GM12878 (cell line): ENCODE data around the gene SIX1. TPM values are rescaled to one million over a fixed set of nuclear protein-coding genes. Genes with fewer than 3 reads are reported as not detected.

Source experiments
- ATAC-seq: fragments of 200-7000 bp; cut with Tn5 transposase; 3 replicates; pipeline ENCODE4 v1.9.1; 2020; ENCODE audit warnings: mild to moderate bottlenecking, moderate library complexity
- Bru-seq: library from RNA; stranded (reverse); fragments of 400-500 nt; gene quantifications from one replicate; lab custom pipeline; 2021; lab: Mats Ljungman, UMichigan
- BruChase-seq, 2 experiments: library from RNA; stranded (reverse); fragments of 400-500 nt; gene quantifications; one replicate each; lab custom pipeline; 2021; lab: Mats Ljungman, UMichigan
- BruUV-seq: library from RNA; stranded (reverse); fragments of 400-500 nt; replicated peaks from 2 replicates; lab custom pipeline; 2021; lab: Mats Ljungman, UMichigan
- CTCF ChIA-PET: fragments of 300-600 bp; sonication (Branson Sonifier 250); formaldehyde crosslinking; extraction: SDS; loops from one replicate; lab custom pipeline; 2021; ENCODE audit warnings: inconsistent platforms; lab: Yijun Ruan, JAX
- POLR2A ChIA-PET: fragments of 350-600 bp; formaldehyde crosslinking; extraction: SDS; loops from one replicate; lab custom pipeline; 2021; ENCODE audit warnings: inconsistent platforms; lab: Charles Lee
- RAD21 ChIA-PET: fragments of 300-600 bp; sonication (Branson Sonifier 250); formaldehyde crosslinking; loops from one replicate; lab custom pipeline; 2023; ENCODE audit warnings: antibody characterized with exemption; ENCODE audit not compliant: unreplicated experiment; lab: Charles Lee
- SMC1A ChIA-PET: fragments of 300-600 bp; sonication (Branson Sonifier 250); formaldehyde crosslinking; loops from one replicate; lab custom pipeline; 2023; ENCODE audit not compliant: unreplicated experiment, uncharacterized antibody; lab: Charles Lee
- DNase-seq: peaks from one replicate; pipeline ENCODE4 v3.0.0-alpha.2; 2011; ENCODE audit warnings: low read depth, low spot score
- FAIRE-seq: peaks from 3 replicates; lab custom pipeline; 2011; peaks lifted over from hg19 to GRCh38; lab: Jason Lieb, UNC
- H2AFZ ChIP-seq: 2 replicates; pipeline ENCODE4 v1.6.0; 2011; ENCODE audit warnings: low read depth, low read length, control low read depth; ENCODE audit not compliant: control insufficient read depth
- H3K27ac ChIP-seq: 2 replicates; pipeline ENCODE4 v1.5.1; 2011; ENCODE audit warnings: control low read depth; ENCODE audit not compliant: control insufficient read depth, insufficient read depth
- H3K27me3 ChIP-seq, 2 experiments: replicated peaks in 1 of 2; 2 replicates each; pipeline versions ENCODE4 v1.6.0 to v1.6.1; 2011; ENCODE audit warnings: low read length in 1 of 2; ENCODE audit not compliant: control insufficient read depth in 2 of 2, insufficient read depth in 2 of 2
- H3K36me3 ChIP-seq, 2 experiments: 2 replicates each; pipeline ENCODE4 v1.5.1; 2011; ENCODE audit warnings: low read length in 1 of 2; ENCODE audit not compliant: control insufficient read depth in 2 of 2, insufficient read depth in 2 of 2
- H3K4me1 ChIP-seq: 2 replicates; pipeline ENCODE4 v1.6.1; 2011; ENCODE audit warnings: mild to moderate bottlenecking, low read length, moderate library complexity, mixed read lengths; ENCODE audit not compliant: control insufficient read depth, insufficient read depth
- H3K4me2 ChIP-seq: 2 replicates; pipeline ENCODE4 v1.6.0; 2011; ENCODE audit warnings: control low read depth; ENCODE audit not compliant: control insufficient read depth, insufficient read depth
- H3K4me3 ChIP-seq: fragments of 200-600 bp; sonication (generic); 2 replicates; pipeline ENCODE4 v1.5.1; 2016
- H3K79me2 ChIP-seq: 2 replicates; pipeline ENCODE4 v1.6.0; 2011; ENCODE audit warnings: low read length; ENCODE audit not compliant: control insufficient read depth, insufficient read depth
- H3K9ac ChIP-seq: 2 replicates; pipeline ENCODE4 v1.8.0; 2011; ENCODE audit warnings: low read length, control low read depth, mixed read lengths; ENCODE audit not compliant: control insufficient read depth, insufficient read depth
- H3K9me3 ChIP-seq: replicated peaks from 3 replicates; pipeline ENCODE4 v1.5.1; 2011; ENCODE audit warnings: mild to moderate bottlenecking, low read length; ENCODE audit not compliant: control insufficient read depth, insufficient read depth
- H4K20me1 ChIP-seq: 2 replicates; pipeline ENCODE4 v1.6.0; 2011; ENCODE audit not compliant: control insufficient read depth, insufficient read depth
- GABPA ChIP-seq: IDR thresholded peaks from 2 replicates; pipeline ENCODE4 v1.6.1; 2014; ENCODE audit warnings: antibody characterized with exemption, low read depth, mild to moderate bottlenecking, inconsistent platforms
- HDAC6 ChIP-seq: fragments of 200-600 bp; sonication (generic); IDR thresholded peaks from one replicate; pipeline ENCODE4 v1.8.0; 2017; ENCODE audit warnings: antibody characterized with exemption; ENCODE audit not compliant: unreplicated experiment
- KAT2A ChIP-seq: conservative IDR thresholded peaks from 2 replicates; pipeline ENCODE4 v1.6.1; 2011; ENCODE audit warnings: low read depth, low read length; ENCODE audit not compliant: control insufficient read depth
- NFYB ChIP-seq: IDR thresholded peaks from 2 replicates; pipeline ENCODE4 v1.6.1; 2011; ENCODE audit warnings: low read depth, mild to moderate bottlenecking, low read length, improper control_type of control experiment, moderate library complexity; ENCODE audit not compliant: insufficient read depth
- PAX8 ChIP-seq: fragments of 450-650 bp; IDR thresholded peaks from 2 replicates; pipeline ENCODE4 v1.6.1; 2017; ENCODE audit warnings: mild to moderate bottlenecking, moderate library complexity
- ZNF24 ChIP-seq: fragments of 450-650 bp; IDR thresholded peaks from 2 replicates; pipeline ENCODE4 v1.6.1; 2017; ENCODE audit warnings: antibody characterized with exemption, mild to moderate bottlenecking
- WGBS: methylation state at CpG from one replicate; pipeline ENCODE4 v1.1.6; 2016; ENCODE audit warnings: low lambda C conversion rate; ENCODE audit not compliant: insufficient replicate concordance, insufficient coverage; ENCODE audit errors: missing lambda C conversion rate; 5-methylcytosine and 5-hydroxymethylcytosine counted together
- in situ Hi-C: fragments of 300-500 bp; cut with MboI; formaldehyde crosslinking; loops from 9 replicates; pipeline ENCODE4 v1.14.3; 2018; ENCODE audit warnings: mixed read lengths
- intact Hi-C: fragments of 100-400 bp; cut with micrococcal nuclease; formaldehyde crosslinking; loops from one replicate; pipeline ENCODE4 v1.14.2; 2022; ENCODE audit not compliant: unreplicated experiment
- long read RNA-seq, 2 experiments: library from polyadenylated mRNA; unstranded; transcript quantifications; one replicate each; pipeline ENCODE4 v2.0.0, GENCODE V29; 2019 to 2020
- polyA minus RNA-seq, 3 experiments: library from RNA; depleted of rRNA, polyadenylated mRNA; stranded (reverse); fragments of >200 nt; gene quantifications; 2 replicates each; pipeline ENCODE4 v1.2.3, GENCODE V29; 2011
- polyA plus RNA-seq, 11 experiments: library from polyadenylated mRNA; depleted of rRNA in 4 of 11; unstranded in 6 of 11; stranded (reverse) in 5 of 11; fragments of >200 nt; fragmentation: Nextera tagmentation in 4 of 11; fragmentation: Illumina TruSeq in 1 of 11; extraction: Ambion mirVana in 4 of 11; extraction: Trizol in 1 of 11; gene quantifications; 1 replicate in 1 of 11; 2 replicates in 10 of 11; pipeline versions ENCODE4 v1.2.1 to v1.2.3, GENCODE V29; 2011 to 2016; ENCODE audit warnings: inconsistent platforms in 2 of 11, missing spikeins in 2 of 11, low read depth in 1 of 11
- total RNA-seq, 4 experiments: library from RNA; depleted of rRNA in 3 of 4; stranded (reverse); fragments of >200 nt in 3 of 4; fragmentation: Illumina TruSeq in 1 of 4; extraction: Trizol in 1 of 4; gene quantifications; 2 replicates each; pipeline versions ENCODE4 v1.2.1 to v1.2.3, GENCODE V29; 2013 to 2021
- TF ChIP-seq, protein P1 (sequence below): fragments of 450-650 bp; IDR thresholded peaks from 2 replicates; pipeline ENCODE4 v1.6.1; 2016; ENCODE audit warnings: mild to moderate bottlenecking

The SIX1 gene
- total RNA-seq (2013; cell fraction: nucleolus; rRNA removed): not detected in 2 replicates
- total RNA-seq (2014; rRNA removed) (0.06 TPM in 1 of 2 replicates, not detected in the other), total RNA-seq (2014; rRNA removed; fragmentation: Illumina TruSeq; extraction: Trizol) (not detected in 2 replicates), total RNA-seq (2021) (not detected in 2 replicates), polyA plus RNA-seq (2011; rRNA removed) (0.03 and 0.04 TPM in 2 replicates), polyA plus RNA-seq (2014; fragmentation: Illumina TruSeq; extraction: Trizol) (0.04 TPM in 1 of 2 replicates, not detected in the other), polyA plus RNA-seq (2014; fragmentation: Nextera tagmentation; extraction: Ambion mirVana) (under 1 TPM; 0.05 TPM), polyA plus RNA-seq (2014; rRNA removed) (not detected in 2 replicates), polyA plus RNA-seq (2016; fragmentation: Nextera tagmentation; extraction: Ambion mirVana) (not detected), polyA minus RNA-seq (2011; rRNA and poly(A)+ RNA removed) (0.10 TPM in 1 of 2 replicates, not detected in the other), Bru-seq, nascent RNA (percentile 6 among the genes with signal in this experiment), BruChase-seq, experiment 1, labeled RNA remaining after a 6-hour chase (not detected), BruChase-seq, experiment 2, labeled RNA remaining after a 2-hour chase (percentile 10 among the genes with signal in this experiment)
- not detected for polyA plus RNA-seq (2011; ENCODE audit: low read depth)
- polyA plus RNA-seq (2011; cell fraction: cytosol; rRNA removed): 0.03 TPM in 2 replicates
- polyA plus RNA-seq (2011; cell fraction: nucleus; rRNA removed): 0.04 TPM in 1 of 2 replicates, not detected in the other
- 0.04 TPM in 1 of 2 replicates, not detected in the other for polyA plus RNA-seq (2012)
- polyA minus RNA-seq (2011; cell fraction: cytosol; rRNA and poly(A)+ RNA removed): not detected in 2 replicates
- polyA minus RNA-seq (2011; cell fraction: nucleus; rRNA and poly(A)+ RNA removed): 0.24 TPM in 1 of 2 replicates, not detected in the other
- long read RNA-seq, experiment 1, partial matches to known transcripts: 0 of 1 reads
- long read RNA-seq, experiment 1, other reads (novel, unspliced or antisense): 0 of 1 reads
- long read RNA-seq, experiment 2, partial matches to known transcripts: 0 of 2 reads
- long read RNA-seq, experiment 2, other reads (novel, unspliced or antisense): 0 of 2 reads

DNA sequence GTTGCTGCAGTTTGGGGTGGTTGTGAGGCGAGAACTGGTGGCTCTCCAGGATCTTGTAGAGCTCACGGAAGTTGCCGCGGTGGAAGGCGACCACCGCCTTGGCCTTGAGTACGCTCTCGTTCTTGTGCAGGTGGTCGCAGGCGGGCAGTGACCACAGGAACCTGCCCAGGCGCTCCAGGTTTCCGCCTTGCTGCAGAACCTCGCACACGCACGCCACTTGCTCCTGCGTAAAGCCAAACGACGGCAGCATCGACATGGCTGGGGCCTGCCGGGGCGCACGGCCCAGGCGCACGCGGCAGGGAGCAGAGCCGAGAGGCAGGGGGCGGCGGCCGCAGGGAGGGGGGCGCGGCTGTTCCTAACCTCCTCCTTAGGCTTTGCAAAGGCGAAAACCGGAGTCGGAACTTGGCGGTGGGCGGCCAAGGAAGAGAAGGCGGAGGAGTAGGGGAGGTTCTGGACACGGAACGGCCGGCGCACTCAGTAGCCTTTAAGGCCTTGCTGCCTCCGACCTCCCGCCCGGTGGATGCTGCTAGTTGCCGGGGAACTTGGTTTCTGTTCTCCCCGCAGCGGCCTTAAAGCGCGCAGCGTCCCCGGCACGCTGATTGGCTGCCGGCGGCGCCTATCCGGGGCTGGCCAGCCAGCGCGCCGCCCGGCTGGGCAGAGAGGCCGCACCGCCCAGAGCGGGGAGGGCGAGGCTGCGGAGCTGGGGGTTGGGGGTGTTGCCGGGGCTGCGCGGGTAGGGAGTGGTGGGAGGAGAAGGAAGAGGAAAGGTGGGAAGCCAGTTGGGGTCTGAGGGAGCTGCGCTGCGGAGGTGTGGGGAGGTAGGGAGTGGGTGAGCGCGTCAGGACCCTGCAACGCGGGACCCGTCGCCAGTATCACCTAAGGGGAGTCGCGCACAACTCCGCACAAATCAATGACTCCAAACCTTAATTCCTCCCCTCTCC is at the start of gene SIX1:
SIX1 (minus strand) TSS at position 544 of the 941 bp plus-strand sequence; CDS start at position 256, 288 bp downstream.
- CTCF ChIA-PET: no interaction called here
- intact Hi-C loops (no loop called here), in situ Hi-C loops (loop anchor here (25.0 kb wide), 1 partner anchor 1163 kb away; the partner anchor contains the start of gene SYT16)
- Histone ChIP-seq H3K79me2 (no peaks in the 10 kb centered on the region), H3K4me3 (peak within 1 kb of the TSS; percentile 36; the same call in 1 of the 2 replicates), H3K36me3 (no peaks in the 10 kb centered on the region), H3K27ac (no peak within 1 kb of the TSS), H3K4me2 (peak within 1 kb of the TSS; percentile 71; the same call in 1 of the 2 replicates), H4K20me1 (no peaks in the 10 kb centered on the region), H3K9ac (no peak within 1 kb of the TSS), H2AFZ (no peak within 1 kb of the TSS), H3K4me1 (no peaks in the 10 kb centered on the region; the same call in 1 of the 2 replicates), H3K27me3 (peaks cover 28 to 55% of the 10 kb centered on the region in 2 experiments), H3K9me3 (no peaks in the 10 kb centered on the region; the same call in 1 of the 3 replicates)
- peak; percentile 64; the same call in 1 of the 2 replicates for TF ChIP-seq NFYB
- TF ChIP-seq, protein P1, sequence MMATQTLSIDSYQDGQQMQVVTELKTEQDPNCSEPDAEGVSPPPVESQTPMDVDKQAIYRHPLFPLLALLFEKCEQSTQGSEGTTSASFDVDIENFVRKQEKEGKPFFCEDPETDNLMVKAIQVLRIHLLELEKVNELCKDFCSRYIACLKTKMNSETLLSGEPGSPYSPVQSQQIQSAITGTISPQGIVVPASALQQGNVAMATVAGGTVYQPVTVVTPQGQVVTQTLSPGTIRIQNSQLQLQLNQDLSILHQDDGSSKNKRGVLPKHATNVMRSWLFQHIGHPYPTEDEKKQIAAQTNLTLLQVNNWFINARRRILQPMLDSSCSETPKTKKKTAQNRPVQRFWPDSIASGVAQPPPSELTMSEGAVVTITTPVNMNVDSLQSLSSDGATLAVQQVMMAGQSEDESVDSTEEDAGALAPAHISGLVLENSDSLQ: peak; percentile 34; the same call in 1 of the 2 replicates
- no peak for TF ChIP-seq GABPA
- TF ChIP-seq PAX8: no peak
- TF ChIP-seq HDAC6: peak; percentile 94
- TF ChIP-seq KAT2A: no peak
- no peak for TF ChIP-seq ZNF24
- WGBS: 23% methylated on average over 64 of the region's 79 CpGs
- DNase-seq: no peak
- POLR2A ChIA-PET: no interaction called here
- ATAC-seq: peak; percentile 72
- no peak for FAIRE-seq
- RAD21 ChIA-PET: no interaction called here
- SMC1A ChIA-PET: no interaction called here
- no TSS peak for BruUV-seq
